HCT116 (cell line): ENCODE data around the gene SH3GLB2. TPM values are rescaled to one million over a fixed set of nuclear protein-coding genes. Genes with fewer than 3 reads are reported as not detected.

ENCODE experiments used
- ATAC-seq: fragments of 200-7000 bp; cut with Tn5 transposase; 2 replicates; pipeline ENCODE4 v1.9.1; 2020; ENCODE audit warnings: mild to moderate bottlenecking, moderate library complexity
- BruUV-seq: library from RNA; stranded (reverse); fragments of 400-500 nt; replicated peaks from 2 replicates; lab custom pipeline; 2021; lab: Mats Ljungman, UMichigan
- CTCF ChIA-PET: fragments of 300-600 bp; sonication (Branson Sonifier 250); formaldehyde crosslinking; loops from one replicate; lab custom pipeline; 2021; ENCODE audit warnings: antibody characterized with exemption; lab: Charles Lee
- POLR2A ChIA-PET: fragments of 300-600, 350-600 bp; sonication (Branson Sonifier 250); formaldehyde crosslinking; loops from one replicate; lab custom pipeline; 2021; ENCODE audit warnings: antibody characterized with exemption; lab: Charles Lee
- RAD21 ChIA-PET, 2 experiments: fragments of 300-600 bp; sonication (Branson Sonifier 250); formaldehyde crosslinking; loops; one replicate each; lab custom pipeline; 2023; ENCODE audit warnings: low total read pairs in 2 of 2; ENCODE audit not compliant: uncharacterized antibody in 2 of 2, unreplicated experiment in 2 of 2, low non-redundant PET in 1 of 2; lab: Charles Lee
- DNase-seq: peaks from one replicate; pipeline ENCODE4 v3.0.0-alpha.2; 2010; ENCODE audit warnings: low read depth, low spot score
- H2AFZ ChIP-seq: fragments of 200-600 bp; shearing (Covaris generic), sonication (generic); 2 replicates; pipeline ENCODE4 v1.6.1; 2017; ENCODE audit warnings: low read depth, mixed run types, mixed read lengths, antibody characterized with exemption, low read length; ENCODE audit not compliant: poor library complexity, severe bottlenecking
- H3K27ac ChIP-seq: 2 replicates; pipeline ENCODE4 v1.5.1; 2012; ENCODE audit warnings: low read depth, low read length
- H3K27me3 ChIP-seq: fragments of 200-600 bp; sonication (generic); 2 replicates; pipeline ENCODE4 v1.6.1; 2016; ENCODE audit warnings: mixed run types, low read length, mixed read lengths; ENCODE audit not compliant: insufficient read depth
- H3K36me3 ChIP-seq, 2 experiments: fragments of 200-500 bp in 1 of 2; fragments of 200-600 bp in 1 of 2; sonication (Bioruptor generic) in 1 of 2; sonication (generic) in 1 of 2; 2 replicates each; pipeline versions ENCODE4 v1.5.1 to v1.6.1; 2014 to 2016; ENCODE audit warnings: low read length in 2 of 2, inconsistent platforms in 1 of 2, mixed read lengths in 1 of 2, mixed run types in 1 of 2; ENCODE audit not compliant: insufficient read depth in 2 of 2, control insufficient read depth in 1 of 2
- H3K4me1 ChIP-seq, 2 experiments: fragments of 200-600 bp in 1 of 2; sonication (generic) in 1 of 2; 2 replicates each; pipeline versions ENCODE4 v1.5.1 to v1.6.1; 2012 to 2017; ENCODE audit warnings: low read length in 2 of 2, inconsistent platforms in 1 of 2, mild to moderate bottlenecking in 1 of 2, mixed read lengths in 1 of 2, mixed run types in 1 of 2, moderate library complexity in 1 of 2; ENCODE audit not compliant: insufficient read depth in 2 of 2, control insufficient read depth in 1 of 2
- H3K4me2 ChIP-seq: fragments of 200-600 bp; sonication (generic); 2 replicates; pipeline ENCODE4 v1.6.1; 2017; ENCODE audit warnings: mixed run types, low read length, mixed read lengths
- H3K4me3 ChIP-seq, 2 experiments: fragments of 200-600 bp in 1 of 2; sonication (generic) in 1 of 2; replicated peaks in 1 of 2; 2 replicates each; pipeline ENCODE4 v1.5.1; 2011 to 2016; ENCODE audit warnings: low read length in 2 of 2, control low read depth in 1 of 2, low read depth in 1 of 2, mild to moderate bottlenecking in 1 of 2, mixed read lengths in 1 of 2, mixed run types in 1 of 2
- H3K79me2 ChIP-seq: fragments of 200-600 bp; sonication (generic); 2 replicates; pipeline ENCODE4 v1.6.1; 2017; ENCODE audit warnings: mild to moderate bottlenecking, mixed run types, low read length, moderate library complexity, mixed read lengths; ENCODE audit not compliant: insufficient read depth
- H3K9ac ChIP-seq: fragments of 200-600 bp; sonication (generic); 2 replicates; pipeline ENCODE4 v1.6.1; 2016; ENCODE audit warnings: low read length, mixed read lengths
- H3K9me2 ChIP-seq: fragments of 200-600 bp; sonication (generic), shearing (Covaris generic); 2 replicates; pipeline ENCODE4 v1.6.1; 2017; ENCODE audit warnings: mixed run types, mild to moderate bottlenecking, moderate library complexity; ENCODE audit not compliant: insufficient read depth
- H3K9me3 ChIP-seq, 2 experiments: fragments of 200-500 bp in 1 of 2; fragments of 200-600 bp in 1 of 2; sonication (Bioruptor generic) in 1 of 2; sonication (generic) in 1 of 2; 2 replicates each; pipeline ENCODE4 v1.6.1; 2014 to 2017; ENCODE audit warnings: low read length in 2 of 2, mixed read lengths in 2 of 2, inconsistent platforms in 1 of 2, low read depth in 1 of 2, mild to moderate bottlenecking in 1 of 2, mixed run types in 1 of 2, moderate library complexity in 1 of 2; ENCODE audit not compliant: control insufficient read depth in 1 of 2, insufficient read depth in 1 of 2
- H4K20me1 ChIP-seq: fragments of 200-600 bp; sonication (generic), shearing (Covaris generic); 2 replicates; pipeline ENCODE4 v1.6.1; 2017; ENCODE audit warnings: mixed run types, mild to moderate bottlenecking, moderate library complexity; ENCODE audit not compliant: insufficient read depth
- CBX3 ChIP-seq: IDR thresholded peaks from 2 replicates; pipeline ENCODE4 v1.6.1; 2012; ENCODE audit warnings: low read depth
- CEBPB ChIP-seq: IDR thresholded peaks from 2 replicates; pipeline ENCODE4 v1.6.1; 2012; ENCODE audit warnings: low read depth
- EGR1 ChIP-seq: IDR thresholded peaks from 2 replicates; pipeline ENCODE4 v1.6.1; 2012; ENCODE audit warnings: low read depth
- ELF1 ChIP-seq: IDR thresholded peaks from 2 replicates; pipeline ENCODE4 v1.6.1; 2012; ENCODE audit warnings: low read depth, borderline replicate concordance
- EZH2 ChIP-seq: fragments of 200-600 bp; sonication (generic); IDR thresholded peaks from 2 replicates; pipeline ENCODE4 v1.6.1; 2017; ENCODE audit warnings: antibody characterized with exemption, mixed run types
- FOSL1 ChIP-seq: IDR thresholded peaks from 2 replicates; pipeline ENCODE4 v1.6.1; 2012; ENCODE audit warnings: low read depth
- POLR2A ChIP-seq: IDR thresholded peaks from 2 replicates; pipeline ENCODE4 v1.7.0; 2011; ENCODE audit warnings: borderline replicate concordance; ENCODE audit not compliant: insufficient read depth, insufficient read length; ENCODE audit errors: extremely low read depth
- POLR2AphosphoS5 ChIP-seq: IDR thresholded peaks from 2 replicates; pipeline ENCODE4 v1.6.1; 2011; ENCODE audit warnings: mild to moderate bottlenecking, low read depth, low read length, moderate library complexity
- RAD21 ChIP-seq: IDR thresholded peaks from 2 replicates; pipeline ENCODE4 v1.6.1; 2012; ENCODE audit warnings: low read depth, mild to moderate bottlenecking
- SIN3A ChIP-seq: IDR thresholded peaks from 2 replicates; pipeline ENCODE4 v1.6.1; 2012; ENCODE audit warnings: low read depth
- SP1 ChIP-seq: IDR thresholded peaks from 2 replicates; pipeline ENCODE4 v1.6.1; 2012; ENCODE audit warnings: low read depth
- TCF7L2 ChIP-seq: IDR thresholded peaks from 2 replicates; pipeline ENCODE4 v1.7.0; 2011; ENCODE audit warnings: borderline replicate concordance, inconsistent platforms; ENCODE audit not compliant: insufficient read depth, insufficient read length; ENCODE audit errors: extremely low read depth
- YY1 ChIP-seq: IDR thresholded peaks from 2 replicates; pipeline ENCODE4 v1.6.1; 2011; ENCODE audit warnings: low read length, low read depth, moderate library complexity, mild to moderate bottlenecking; ENCODE audit not compliant: insufficient replicate concordance; ENCODE audit errors: extremely low read depth
- ZFX ChIP-seq: fragments of 450-650 bp; IDR thresholded peaks from 2 replicates; pipeline ENCODE4 v1.6.1; 2017
- intact Hi-C: fragments of 100-400 bp; cut with micrococcal nuclease; formaldehyde crosslinking; loops from 2 replicates; pipeline ENCODE4 v1.10.0; 2022
- total RNA-seq: library from RNA; stranded (reverse); gene quantifications from one replicate; pipeline ENCODE4 v1.2.1, GENCODE V29; 2021; ENCODE audit not compliant: unreplicated experiment
- TF ChIP-seq, protein P1 (sequence below), 3 experiments: fragments of 200-600 bp in 1 of 3; sonication (generic) in 1 of 3; IDR thresholded peaks in 2 of 3; conservative IDR thresholded peaks in 1 of 3; 2 replicates each; pipeline ENCODE4 v1.5.1; 2012 to 2017; ENCODE audit warnings: low read depth in 2 of 3, low read length in 2 of 3, antibody characterized with exemption in 1 of 3, borderline replicate concordance in 1 of 3, control low read depth in 1 of 3, mild to moderate bottlenecking in 1 of 3, mixed read lengths in 1 of 3, mixed run types in 1 of 3, moderate library complexity in 1 of 3; ENCODE audit not compliant: insufficient read depth in 1 of 3
- TF ChIP-seq, protein P2 (sequence below): IDR thresholded peaks from 2 replicates; pipeline ENCODE4 v1.6.1; 2012
- TF ChIP-seq, protein P3 (sequence below): IDR thresholded peaks from 2 replicates; pipeline ENCODE4 v1.6.1; 2012; ENCODE audit warnings: low read depth
- TF ChIP-seq, protein P4 (sequence below): IDR thresholded peaks from 2 replicates; pipeline ENCODE4 v1.6.1; 2012
- TF ChIP-seq, protein P5 (sequence below): IDR thresholded peaks from 2 replicates; pipeline ENCODE4 v1.6.1; 2011; ENCODE audit warnings: mild to moderate bottlenecking, low read length, moderate library complexity; ENCODE audit not compliant: insufficient replicate concordance; ENCODE audit errors: extremely low read depth

SH3GLB2 gene
- total RNA-seq, 1 experiment from 2014 or later: 87.9 TPM

DNA sequence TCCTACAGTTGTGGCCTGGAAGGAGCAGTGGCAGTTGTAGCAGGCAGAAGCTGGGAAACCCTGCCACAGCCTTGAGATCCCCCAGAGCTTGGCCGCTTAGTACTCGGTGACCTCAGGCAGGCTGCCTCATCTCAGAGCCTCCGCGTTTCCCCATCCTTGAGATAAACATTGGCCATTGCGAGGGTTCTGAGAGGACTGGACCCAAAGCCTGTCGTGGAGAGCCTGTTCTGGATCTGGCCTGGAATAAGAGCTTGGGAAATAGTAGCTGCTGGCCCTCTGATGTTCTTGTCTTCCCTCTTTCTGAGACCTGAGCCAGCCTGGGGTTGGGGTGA, 9.6 kb upstream of the SH3GLB2 start:
- Histone ChIP-seq H3K4me1 (peaks cover 9 to 20% of the 10 kb centered on the region in 2 experiments; a peak in 2 of 4 replicates), H3K27ac (no peak overlapping the region), H3K9me2 (no peaks in the 10 kb centered on the region), H3K4me3 (peak overlapping the region; percentile 96 to 99; a peak in 3 of 4 replicates), H4K20me1 (no peaks in the 10 kb centered on the region), H3K9ac (peak overlapping the region; percentile 89; the same call in 1 of the 2 replicates), H3K27me3 (no peaks in the 10 kb centered on the region), H3K4me2 (peak overlapping the region; percentile 83), H3K9me3 (no peaks in the 10 kb centered on the region), H3K36me3 (peaks cover 0 to 4% of the 10 kb centered on the region in 2 experiments; a peak in 1 of 4 replicates), H3K79me2 (peaks cover 5% of the 10 kb centered on the region; the same call in 1 of the 2 replicates)
- no peak for DNase-seq
- no peak for ATAC-seq
- intact Hi-C loops: no loop called here
- CTCF ChIA-PET: interaction anchor here (1.7 kb wide), 1 partner anchor 10 kb away, joined by 7 read pairs; the partner anchor contains the start of gene SH3GLB2
- BruUV-seq: no TSS peak
- POLR2A ChIA-PET: no interaction called here
- TF ChIP-seq TCF7L2: no peak
- TF ChIP-seq, protein P1, sequence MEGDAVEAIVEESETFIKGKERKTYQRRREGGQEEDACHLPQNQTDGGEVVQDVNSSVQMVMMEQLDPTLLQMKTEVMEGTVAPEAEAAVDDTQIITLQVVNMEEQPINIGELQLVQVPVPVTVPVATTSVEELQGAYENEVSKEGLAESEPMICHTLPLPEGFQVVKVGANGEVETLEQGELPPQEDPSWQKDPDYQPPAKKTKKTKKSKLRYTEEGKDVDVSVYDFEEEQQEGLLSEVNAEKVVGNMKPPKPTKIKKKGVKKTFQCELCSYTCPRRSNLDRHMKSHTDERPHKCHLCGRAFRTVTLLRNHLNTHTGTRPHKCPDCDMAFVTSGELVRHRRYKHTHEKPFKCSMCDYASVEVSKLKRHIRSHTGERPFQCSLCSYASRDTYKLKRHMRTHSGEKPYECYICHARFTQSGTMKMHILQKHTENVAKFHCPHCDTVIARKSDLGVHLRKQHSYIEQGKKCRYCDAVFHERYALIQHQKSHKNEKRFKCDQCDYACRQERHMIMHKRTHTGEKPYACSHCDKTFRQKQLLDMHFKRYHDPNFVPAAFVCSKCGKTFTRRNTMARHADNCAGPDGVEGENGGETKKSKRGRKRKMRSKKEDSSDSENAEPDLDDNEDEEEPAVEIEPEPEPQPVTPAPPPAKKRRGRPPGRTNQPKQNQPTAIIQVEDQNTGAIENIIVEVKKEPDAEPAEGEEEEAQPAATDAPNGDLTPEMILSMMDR (IDR thresholded peaks at IDR 0.05 in 2 of 3, conservative IDR thresholded peaks at IDR 0.05 in 1 of 3; ENCODE audit: borderline replicate concordance in 1 of 3, insufficient read depth in 1 of 3, low read depth in 2 of 3, low read length in 2 of 3): no peak
- TF ChIP-seq, protein P2, sequence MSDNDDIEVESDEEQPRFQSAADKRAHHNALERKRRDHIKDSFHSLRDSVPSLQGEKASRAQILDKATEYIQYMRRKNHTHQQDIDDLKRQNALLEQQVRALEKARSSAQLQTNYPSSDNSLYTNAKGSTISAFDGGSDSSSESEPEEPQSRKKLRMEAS: no peak
- TF ChIP-seq POLR2A: no peak
- no peak for TF ChIP-seq CEBPB
- TF ChIP-seq EZH2: no peak
- TF ChIP-seq, protein P3, sequence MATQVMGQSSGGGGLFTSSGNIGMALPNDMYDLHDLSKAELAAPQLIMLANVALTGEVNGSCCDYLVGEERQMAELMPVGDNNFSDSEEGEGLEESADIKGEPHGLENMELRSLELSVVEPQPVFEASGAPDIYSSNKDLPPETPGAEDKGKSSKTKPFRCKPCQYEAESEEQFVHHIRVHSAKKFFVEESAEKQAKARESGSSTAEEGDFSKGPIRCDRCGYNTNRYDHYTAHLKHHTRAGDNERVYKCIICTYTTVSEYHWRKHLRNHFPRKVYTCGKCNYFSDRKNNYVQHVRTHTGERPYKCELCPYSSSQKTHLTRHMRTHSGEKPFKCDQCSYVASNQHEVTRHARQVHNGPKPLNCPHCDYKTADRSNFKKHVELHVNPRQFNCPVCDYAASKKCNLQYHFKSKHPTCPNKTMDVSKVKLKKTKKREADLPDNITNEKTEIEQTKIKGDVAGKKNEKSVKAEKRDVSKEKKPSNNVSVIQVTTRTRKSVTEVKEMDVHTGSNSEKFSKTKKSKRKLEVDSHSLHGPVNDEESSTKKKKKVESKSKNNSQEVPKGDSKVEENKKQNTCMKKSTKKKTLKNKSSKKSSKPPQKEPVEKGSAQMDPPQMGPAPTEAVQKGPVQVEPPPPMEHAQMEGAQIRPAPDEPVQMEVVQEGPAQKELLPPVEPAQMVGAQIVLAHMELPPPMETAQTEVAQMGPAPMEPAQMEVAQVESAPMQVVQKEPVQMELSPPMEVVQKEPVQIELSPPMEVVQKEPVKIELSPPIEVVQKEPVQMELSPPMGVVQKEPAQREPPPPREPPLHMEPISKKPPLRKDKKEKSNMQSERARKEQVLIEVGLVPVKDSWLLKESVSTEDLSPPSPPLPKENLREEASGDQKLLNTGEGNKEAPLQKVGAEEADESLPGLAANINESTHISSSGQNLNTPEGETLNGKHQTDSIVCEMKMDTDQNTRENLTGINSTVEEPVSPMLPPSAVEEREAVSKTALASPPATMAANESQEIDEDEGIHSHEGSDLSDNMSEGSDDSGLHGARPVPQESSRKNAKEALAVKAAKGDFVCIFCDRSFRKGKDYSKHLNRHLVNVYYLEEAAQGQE: no peak
- TF ChIP-seq EGR1: no peak
- no peak for TF ChIP-seq YY1
- TF ChIP-seq CBX3: no peak
- TF ChIP-seq, protein P4, sequence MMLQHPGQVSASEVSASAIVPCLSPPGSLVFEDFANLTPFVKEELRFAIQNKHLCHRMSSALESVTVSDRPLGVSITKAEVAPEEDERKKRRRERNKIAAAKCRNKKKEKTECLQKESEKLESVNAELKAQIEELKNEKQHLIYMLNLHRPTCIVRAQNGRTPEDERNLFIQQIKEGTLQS: no peak
- no peak for TF ChIP-seq RAD21
- TF ChIP-seq, protein P5, sequence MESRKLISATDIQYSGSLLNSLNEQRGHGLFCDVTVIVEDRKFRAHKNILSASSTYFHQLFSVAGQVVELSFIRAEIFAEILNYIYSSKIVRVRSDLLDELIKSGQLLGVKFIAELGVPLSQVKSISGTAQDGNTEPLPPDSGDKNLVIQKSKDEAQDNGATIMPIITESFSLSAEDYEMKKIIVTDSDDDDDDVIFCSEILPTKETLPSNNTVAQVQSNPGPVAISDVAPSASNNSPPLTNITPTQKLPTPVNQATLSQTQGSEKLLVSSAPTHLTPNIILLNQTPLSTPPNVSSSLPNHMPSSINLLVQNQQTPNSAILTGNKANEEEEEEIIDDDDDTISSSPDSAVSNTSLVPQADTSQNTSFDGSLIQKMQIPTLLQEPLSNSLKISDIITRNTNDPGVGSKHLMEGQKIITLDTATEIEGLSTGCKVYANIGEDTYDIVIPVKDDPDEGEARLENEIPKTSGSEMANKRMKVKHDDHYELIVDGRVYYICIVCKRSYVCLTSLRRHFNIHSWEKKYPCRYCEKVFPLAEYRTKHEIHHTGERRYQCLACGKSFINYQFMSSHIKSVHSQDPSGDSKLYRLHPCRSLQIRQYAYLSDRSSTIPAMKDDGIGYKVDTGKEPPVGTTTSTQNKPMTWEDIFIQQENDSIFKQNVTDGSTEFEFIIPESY: no peak
- TF ChIP-seq POLR2AphosphoS5: no peak
- TF ChIP-seq SIN3A: no peak
- no peak for TF ChIP-seq ZFX
- no peak for TF ChIP-seq ELF1
- no peak for TF ChIP-seq FOSL1
- no peak for TF ChIP-seq SP1
- TF ChIP-seq, all 23 proteins: peak for 0
- no peak overlapping the region for H2AFZ ChIP-seq
- RAD21 ChIA-PET: no interaction called here
